Kidney epithelial cell (primary cell): ENCODE data around the gene CNN1. TPM values are rescaled to one million over a fixed set of nuclear protein-coding genes. Genes with fewer than 3 reads are reported as not detected.

ENCODE experiments used
- DNase-seq: peaks from one replicate; pipeline ENCODE4 v3.0.0-alpha.2; 2010; ENCODE audit warnings: low read depth
- H3K27me3 ChIP-seq: 2 replicates; pipeline ENCODE4 v1.6.0; 2011; ENCODE audit warnings: low read length; ENCODE audit not compliant: control insufficient read depth, insufficient read depth
- H3K36me3 ChIP-seq: 2 replicates; pipeline ENCODE4 v1.5.1; 2011; ENCODE audit warnings: low read length; ENCODE audit not compliant: control insufficient read depth, insufficient read depth
- H3K4me3 ChIP-seq: 2 replicates; pipeline ENCODE4 v1.5.1; 2011; ENCODE audit warnings: low read depth, mild to moderate bottlenecking, control low read depth, low read length
- total RNA-seq: library from RNA; depleted of rRNA; stranded (reverse); fragments of >200 nt; gene quantifications from 2 replicates; pipeline ENCODE4 v1.2.3, GENCODE V29; 2015
- TF ChIP-seq, protein P1 (sequence below): IDR thresholded peaks from 2 replicates; pipeline ENCODE4 v1.5.1; 2011; ENCODE audit warnings: mild to moderate bottlenecking, moderate library complexity, low read length, control low read depth, inconsistent platforms; ENCODE audit not compliant: insufficient read depth, poor library complexity, severe bottlenecking

The CNN1 gene
- total RNA-seq, 1 donor from 2014 or later: 14.5 TPM

DNA sequence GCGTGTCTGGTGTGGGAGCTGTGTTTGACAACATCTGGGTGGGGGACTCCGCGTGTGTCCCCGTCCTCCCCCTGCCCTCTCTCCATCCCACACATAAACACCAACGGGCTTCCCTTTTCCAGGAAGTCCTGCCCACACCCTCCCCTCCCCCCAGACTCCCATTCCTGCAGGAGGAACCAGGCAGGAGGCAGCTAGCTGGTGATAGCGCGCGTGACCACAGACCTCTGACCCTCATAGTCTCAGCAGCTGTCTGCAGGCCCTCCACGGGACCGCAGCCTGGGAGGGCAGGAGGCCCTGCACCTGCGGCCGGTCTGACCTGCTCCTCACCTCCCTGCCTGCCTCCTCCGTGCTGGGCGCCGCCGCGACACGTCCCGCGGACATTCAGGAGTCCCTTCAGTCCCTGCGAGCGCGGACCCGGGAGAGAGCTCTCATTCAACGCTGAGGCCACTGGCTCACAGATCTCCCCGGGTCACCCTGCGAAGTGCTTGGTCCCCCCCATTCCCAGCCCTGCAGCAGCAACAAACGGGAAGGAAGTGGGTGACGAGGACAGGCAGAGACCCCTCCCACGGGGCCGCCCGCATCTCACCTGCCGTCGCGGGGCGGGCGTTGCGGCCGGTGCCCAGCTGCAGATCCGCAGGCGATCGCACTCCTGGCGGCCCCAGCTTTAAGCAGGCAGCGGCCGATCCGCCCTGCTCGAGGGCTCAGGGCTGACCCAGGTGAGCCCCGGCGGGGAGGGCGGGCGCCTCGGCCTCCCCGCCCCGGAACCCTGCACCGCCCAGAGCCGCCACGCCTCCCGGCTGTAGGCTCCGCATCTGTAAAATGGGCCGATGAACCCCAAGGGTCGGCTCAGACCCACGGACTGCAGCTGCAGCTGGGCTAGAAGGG is 39.8 kb downstream of the CNN1 start:
- TF ChIP-seq, protein P1, sequence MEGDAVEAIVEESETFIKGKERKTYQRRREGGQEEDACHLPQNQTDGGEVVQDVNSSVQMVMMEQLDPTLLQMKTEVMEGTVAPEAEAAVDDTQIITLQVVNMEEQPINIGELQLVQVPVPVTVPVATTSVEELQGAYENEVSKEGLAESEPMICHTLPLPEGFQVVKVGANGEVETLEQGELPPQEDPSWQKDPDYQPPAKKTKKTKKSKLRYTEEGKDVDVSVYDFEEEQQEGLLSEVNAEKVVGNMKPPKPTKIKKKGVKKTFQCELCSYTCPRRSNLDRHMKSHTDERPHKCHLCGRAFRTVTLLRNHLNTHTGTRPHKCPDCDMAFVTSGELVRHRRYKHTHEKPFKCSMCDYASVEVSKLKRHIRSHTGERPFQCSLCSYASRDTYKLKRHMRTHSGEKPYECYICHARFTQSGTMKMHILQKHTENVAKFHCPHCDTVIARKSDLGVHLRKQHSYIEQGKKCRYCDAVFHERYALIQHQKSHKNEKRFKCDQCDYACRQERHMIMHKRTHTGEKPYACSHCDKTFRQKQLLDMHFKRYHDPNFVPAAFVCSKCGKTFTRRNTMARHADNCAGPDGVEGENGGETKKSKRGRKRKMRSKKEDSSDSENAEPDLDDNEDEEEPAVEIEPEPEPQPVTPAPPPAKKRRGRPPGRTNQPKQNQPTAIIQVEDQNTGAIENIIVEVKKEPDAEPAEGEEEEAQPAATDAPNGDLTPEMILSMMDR: no peak
- peaks cover 3% of the 10 kb centered on the region for H3K27me3 ChIP-seq
- peak overlapping the region; percentile 28 for H3K4me3 ChIP-seq
- no peak for DNase-seq
- no peaks in the 10 kb centered on the region for H3K36me3 ChIP-seq

DNA sequence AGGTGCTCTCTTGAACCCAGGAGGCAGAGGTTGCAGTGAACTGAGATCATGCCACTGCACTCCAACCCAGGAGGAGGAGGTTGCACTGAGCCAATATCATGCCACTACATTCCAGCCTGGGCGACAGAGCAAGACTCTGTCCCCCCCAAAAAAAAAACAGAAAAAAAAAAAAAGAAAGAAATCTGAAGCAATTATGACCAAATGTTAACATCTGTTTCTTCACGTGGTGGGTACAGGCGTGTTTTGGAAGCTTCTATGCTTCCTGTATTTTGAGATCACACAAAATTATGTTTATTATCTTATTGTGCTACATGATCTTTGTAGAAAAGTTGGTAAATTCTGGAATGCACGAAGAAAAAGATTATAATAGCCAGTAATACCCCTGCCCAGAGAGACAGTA is 41.5 kb downstream of the CNN1 start:
- H3K36me3 ChIP-seq: no peaks in the 10 kb centered on the region
- DNase-seq: no peak
- TF ChIP-seq, protein P1: no peak
- peaks cover 3% of the 10 kb centered on the region for H3K27me3 ChIP-seq
- H3K4me3 ChIP-seq: no peak overlapping the region

DNA sequence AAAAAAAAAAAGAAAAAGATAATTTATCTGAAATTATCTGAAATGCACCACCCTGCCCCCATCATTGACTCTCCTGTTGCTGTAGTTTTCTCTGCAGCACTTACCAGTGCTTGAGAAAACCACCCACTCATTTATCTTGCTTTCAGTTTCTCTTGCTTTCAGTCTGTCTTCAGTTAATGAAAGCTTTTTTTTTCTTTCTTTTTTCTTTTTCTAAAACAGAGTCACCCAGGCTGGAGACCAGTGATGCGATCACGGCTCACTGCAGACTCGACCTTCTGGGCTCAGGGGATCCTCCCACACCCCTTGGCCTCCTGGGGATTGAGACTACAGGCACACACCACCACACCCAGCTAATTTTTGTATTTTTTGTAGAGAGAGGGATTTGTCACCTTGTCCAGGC is 43.1 kb downstream of the CNN1 start:
- Histone ChIP-seq H3K27me3 (peaks cover 3% of the 10 kb centered on the region), H3K4me3 (no peak overlapping the region), H3K36me3 (no peaks in the 10 kb centered on the region)
- TF ChIP-seq, protein P1: no peak
- no peak for DNase-seq

DNA sequence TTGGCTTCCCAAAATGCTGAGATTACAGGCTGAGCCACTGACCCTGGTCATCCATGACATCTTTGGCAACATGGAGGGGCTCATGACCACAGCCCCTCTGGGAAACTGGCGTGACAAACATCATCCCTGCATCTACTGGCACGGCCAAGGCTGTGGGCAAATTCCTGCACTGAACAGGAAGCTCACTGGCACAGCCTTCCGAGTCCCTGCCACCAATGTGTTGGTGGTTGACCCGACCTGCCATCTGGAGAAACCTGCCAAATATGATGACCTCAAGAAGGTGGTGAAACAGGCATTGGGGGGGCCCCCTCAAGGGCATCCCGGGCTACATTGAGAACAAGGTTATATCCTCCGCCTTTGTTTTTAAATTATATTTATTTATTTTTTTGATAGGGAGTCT is 47.7 kb downstream of the CNN1 start:
- Histone ChIP-seq H3K36me3 (no peaks in the 10 kb centered on the region), H3K27me3 (no peaks in the 10 kb centered on the region), H3K4me3 (no peak overlapping the region)
- DNase-seq: no peak
- TF ChIP-seq, protein P1: no peak

DNA sequence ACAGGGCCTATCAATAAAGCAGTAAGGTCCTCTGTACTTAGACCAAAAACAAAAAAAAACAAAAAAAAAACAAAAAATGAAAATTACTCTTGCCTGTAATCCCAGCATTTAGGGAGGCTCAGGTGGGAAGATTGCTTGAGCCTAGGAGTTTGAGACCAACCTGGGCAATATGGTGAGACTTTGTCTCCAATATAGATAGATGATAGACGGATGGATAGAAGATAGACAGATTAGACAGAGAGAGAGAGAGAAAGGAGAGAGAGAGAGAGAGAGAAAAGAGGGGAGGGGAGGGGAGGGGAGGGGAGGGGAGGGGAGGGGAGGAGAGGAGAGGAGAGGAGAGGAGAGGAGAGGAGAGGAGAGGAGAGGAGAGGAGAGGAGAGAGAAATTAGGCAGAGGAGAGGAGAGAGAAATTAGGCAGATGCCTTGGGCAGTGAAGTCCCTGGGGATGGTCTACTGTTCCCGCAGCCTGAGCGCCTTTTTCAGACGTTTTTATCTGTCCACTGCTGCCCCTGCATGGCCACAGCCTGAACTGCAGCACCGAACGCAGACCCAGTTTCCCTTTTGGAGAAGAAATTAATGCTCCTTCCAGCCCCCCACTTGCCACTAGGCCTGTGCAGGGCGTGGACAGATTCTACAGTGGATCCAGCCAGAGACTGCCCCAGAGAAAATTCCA is 48.8 kb downstream of the CNN1 start:
- H3K4me3 ChIP-seq: no peak overlapping the region
- TF ChIP-seq, protein P1: peak; percentile 90
- no peak for DNase-seq
- H3K27me3 ChIP-seq: no peaks in the 10 kb centered on the region
- no peaks in the 10 kb centered on the region for H3K36me3 ChIP-seq
